B cell (primary cell): ENCODE results near the gene RTF2. TPM values are rescaled to one million over a fixed set of nuclear protein-coding genes. Genes with fewer than 3 reads are reported as not detected.

Experiments used
- ATAC-seq: fragments of 200-7000 bp; cut with Tn5 transposase; one replicate; pipeline ENCODE4 v1.10.0; 2021; ENCODE audit warnings: low read depth, mild to moderate bottlenecking, moderate number of reproducible peaks, moderate library complexity
- CTCF ChIA-PET: fragments of 350-600 bp; sonication (Branson Sonifier 250); formaldehyde crosslinking; loops from one replicate; lab custom pipeline; 2021; ENCODE audit warnings: antibody characterized with exemption, inconsistent platforms; lab: Charles Lee
- POLR2A ChIA-PET: fragments of 350-600 bp; sonication (Branson Sonifier 250); formaldehyde crosslinking; loops from one replicate; lab custom pipeline; 2021; ENCODE audit warnings: antibody characterized with exemption; lab: Charles Lee
- DNase-seq: peaks from one replicate; pipeline ENCODE4 v3.0.0; 2013
- H2AFZ ChIP-seq: 2 replicates; pipeline ENCODE4 v1.6.1; 2012; ENCODE audit warnings: mild to moderate bottlenecking, low read depth, low read length; ENCODE audit not compliant: insufficient read depth, poor library complexity, severe bottlenecking
- H3K27ac ChIP-seq, 2 donors: 1 replicate in 1 of 2; 2 replicates in 1 of 2; pipeline ENCODE4 v1.5.1; 2012 to 2013; ENCODE audit warnings: low read length in 2 of 2, mild to moderate bottlenecking in 2 of 2, moderate library complexity in 1 of 2
- H3K27me3 ChIP-seq, 4 experiments: fragments of 200-600 bp in 1 of 4; sonication (generic) in 1 of 4; replicated peaks in 1 of 4; 1 replicate in 2 of 4; 2 replicates in 2 of 4; pipeline versions ENCODE4 v1.6.1 to v1.7.0; 2013 to 2016; ENCODE audit warnings: low read length in 3 of 4, mild to moderate bottlenecking in 2 of 4, mixed read lengths in 1 of 4, moderate library complexity in 1 of 4; ENCODE audit not compliant: insufficient read depth in 4 of 4, control insufficient read depth in 3 of 4; ENCODE audit errors: control extremely low read depth in 1 of 4
- H3K36me3 ChIP-seq, 2 experiments: replicated peaks in 1 of 2; 1 replicate in 1 of 2; 2 replicates in 1 of 2; pipeline versions ENCODE4 v1.6.1 to v1.7.1; 2013; ENCODE audit warnings: low read length in 1 of 2; ENCODE audit not compliant: insufficient read depth in 2 of 2, control insufficient read depth in 1 of 2; ENCODE audit errors: control extremely low read depth in 1 of 2, extremely low read depth in 1 of 2
- H3K4me1 ChIP-seq, 2 donors: fragments of 200-600 bp in 1 of 2; sonication (generic) in 1 of 2; 1 replicate in 1 of 2; 2 replicates in 1 of 2; pipeline versions ENCODE4 v1.5.1 to v1.6.1; 2013 to 2017; ENCODE audit warnings: low read length in 2 of 2; ENCODE audit not compliant: control insufficient read depth in 2 of 2, insufficient read depth in 2 of 2
- H3K4me2 ChIP-seq: replicated peaks from 2 replicates; pipeline ENCODE3; 2012; ENCODE audit warnings: mild to moderate bottlenecking, low read depth, low read length; ENCODE audit not compliant: poor library complexity, severe bottlenecking
- H3K4me3 ChIP-seq, 5 experiments: fragments of 200-600 bp in 1 of 5; sonication (generic) in 1 of 5; 1 replicate in 3 of 5; 2 replicates in 2 of 5; pipeline versions ENCODE4 v1.5.1 to v1.7.0; 2011 to 2016; ENCODE audit warnings: low read length in 4 of 5, mild to moderate bottlenecking in 4 of 5, low read depth in 2 of 5, control low read depth in 1 of 5, moderate library complexity in 1 of 5; ENCODE audit not compliant: insufficient read depth in 1 of 5; ENCODE audit errors: control extremely low read depth in 1 of 5, extremely low read depth in 1 of 5
- H3K79me2 ChIP-seq: fragments of 200-600 bp; sonication (generic); one replicate; pipeline ENCODE4 v1.6.0; 2016; ENCODE audit warnings: low read length; ENCODE audit not compliant: control insufficient read depth, insufficient read depth
- H3K9ac ChIP-seq: fragments of 200-600 bp; sonication (generic); 2 replicates; pipeline ENCODE4 v1.6.1; 2017; ENCODE audit warnings: mild to moderate bottlenecking, low read length, moderate library complexity
- H3K9me3 ChIP-seq, 3 donors: one replicate each; pipeline versions ENCODE4 v1.6.1 to v1.7.1; 2013; ENCODE audit warnings: low read length in 2 of 3; ENCODE audit not compliant: control insufficient read depth in 2 of 3, insufficient read depth in 1 of 3; ENCODE audit errors: control extremely low read depth in 1 of 3
- H4K20me1 ChIP-seq: 2 replicates; pipeline ENCODE4 v1.6.0; 2012; ENCODE audit warnings: mild to moderate bottlenecking, low read length; ENCODE audit not compliant: insufficient read depth, control insufficient read depth, poor library complexity, severe bottlenecking
- H3K27ac Mint-ChIP-seq: one replicate; pipeline ENCODE4 v1.8.0; 2021; ENCODE audit warnings: mixed read lengths
- H3K27me3 Mint-ChIP-seq: one replicate; pipeline ENCODE4 v1.8.0; 2021; ENCODE audit warnings: mixed read lengths
- H3K4me1 Mint-ChIP-seq: one replicate; pipeline ENCODE4 v1.8.0; 2021; ENCODE audit warnings: mixed read lengths
- H3K4me3 Mint-ChIP-seq: one replicate; pipeline ENCODE4 v1.8.0; 2021; ENCODE audit warnings: mixed read lengths
- H3K9me3 Mint-ChIP-seq: one replicate; pipeline ENCODE4 v1.8.0; 2022; ENCODE audit warnings: mixed read lengths; ENCODE audit not compliant: insufficient read depth
- CTCF ChIP-seq: fragments of 200-600 bp; IDR thresholded peaks from one replicate; pipeline ENCODE4 v1.8.0; 2022; ENCODE audit warnings: antibody characterized with exemption, mild to moderate bottlenecking
- EZH2 ChIP-seq: IDR thresholded peaks from 2 replicates; pipeline ENCODE4 v1.6.1; 2012; ENCODE audit warnings: borderline replicate concordance, low read depth, mild to moderate bottlenecking, moderate library complexity, low read length; ENCODE audit not compliant: insufficient read depth, poor library complexity, severe bottlenecking
- WGBS: methylation state at CpG from one replicate; pipeline ENCODE4 v1.1.5; 2013; ENCODE audit warnings: missing lambda C conversion rate; ENCODE audit not compliant: insufficient coverage; 5-methylcytosine and 5-hydroxymethylcytosine counted together
- intact Hi-C: fragments of 100-400 bp; cut with micrococcal nuclease; formaldehyde crosslinking; loops from one replicate; pipeline ENCODE4 v1.10.0; 2022
- polyA plus RNA-seq: library from polyadenylated mRNA; depleted of rRNA; stranded (reverse); fragments of >200 nt; gene quantifications from 2 replicates; pipeline ENCODE4 v1.2.3, GENCODE V29; 2012
- total RNA-seq, 2 donors: library from RNA; stranded (reverse); fragments of 120-200 nt in 1 of 2; gene quantifications; 1 replicate in 1 of 2; 2 replicates in 1 of 2; pipeline versions ENCODE4 v1.2.3 to v1.2.4, GENCODE V29; 2013 to 2022

The RTF2 gene
- total and polyA plus RNA-seq, 2 donors (not counting 1 experiment from before 2014, with no cell fraction given), result 34.6 to 78.4 TPM

DNA sequence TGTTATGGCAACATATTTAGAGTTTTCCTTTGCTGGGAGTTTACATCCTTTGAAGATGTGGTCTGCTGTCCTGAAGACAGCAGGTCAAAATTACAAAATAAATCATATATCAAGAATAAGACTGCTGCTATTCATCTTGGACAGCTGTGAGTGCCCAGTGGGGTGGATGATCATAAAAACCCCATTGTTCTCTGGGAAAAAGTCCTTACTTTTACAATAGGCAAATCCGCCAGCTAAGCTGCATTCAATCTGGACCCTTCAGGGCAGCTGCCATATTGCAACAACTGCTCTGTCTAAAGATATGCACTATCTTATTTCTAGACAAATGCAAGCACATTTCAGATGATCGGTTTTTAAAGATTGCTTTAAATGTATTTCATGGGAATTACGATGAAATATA lies 37.0 kb upstream of the RTF2 start:
- ATAC-seq (no peak), DNase-seq (no peak)
- TF ChIP-seq CTCF, result no peak
- TF ChIP-seq EZH2, result no peak
- POLR2A ChIA-PET, result no interaction called here
- Histone ChIP-seq H3K9me3 (peaks cover 0 to 1% (median 0%) of the 10 kb centered on the region in 3 donors), H3K27me3 (peaks cover 0 to 6% (median 2%) of the 10 kb centered on the region in 4 experiments), H4K20me1 (no peaks in the 10 kb centered on the region), H3K27ac (no peak overlapping the region), H3K79me2 (no peaks in the 10 kb centered on the region), H3K4me1 (peaks cover 13 to 27% of the 10 kb centered on the region in 2 donors), H3K4me3 (no peak overlapping the region), H2AFZ (no peak overlapping the region), H3K36me3 (no peaks in the 10 kb centered on the region), H3K9ac (no peak overlapping the region), H3K4me2 (no peak overlapping the region)
- Mint-ChIP-seq H3K4me1 (peaks cover 33% of the 10 kb centered on the region), H3K4me3 (no peak overlapping the region), H3K27me3 (peaks cover 5% of the 10 kb centered on the region), H3K27ac (no peak overlapping the region), H3K9me3 (no peaks in the 10 kb centered on the region)
- intact Hi-C loops, result no loop called here
- 100% methylated on average over 1 of the region's 3 CpGs for WGBS
- CTCF ChIA-PET, result interaction anchor here (0.7 kb wide), 1 partner anchor 249 kb away, joined by 4 read pairs; no protein-coding TSS in a partner anchor

DNA sequence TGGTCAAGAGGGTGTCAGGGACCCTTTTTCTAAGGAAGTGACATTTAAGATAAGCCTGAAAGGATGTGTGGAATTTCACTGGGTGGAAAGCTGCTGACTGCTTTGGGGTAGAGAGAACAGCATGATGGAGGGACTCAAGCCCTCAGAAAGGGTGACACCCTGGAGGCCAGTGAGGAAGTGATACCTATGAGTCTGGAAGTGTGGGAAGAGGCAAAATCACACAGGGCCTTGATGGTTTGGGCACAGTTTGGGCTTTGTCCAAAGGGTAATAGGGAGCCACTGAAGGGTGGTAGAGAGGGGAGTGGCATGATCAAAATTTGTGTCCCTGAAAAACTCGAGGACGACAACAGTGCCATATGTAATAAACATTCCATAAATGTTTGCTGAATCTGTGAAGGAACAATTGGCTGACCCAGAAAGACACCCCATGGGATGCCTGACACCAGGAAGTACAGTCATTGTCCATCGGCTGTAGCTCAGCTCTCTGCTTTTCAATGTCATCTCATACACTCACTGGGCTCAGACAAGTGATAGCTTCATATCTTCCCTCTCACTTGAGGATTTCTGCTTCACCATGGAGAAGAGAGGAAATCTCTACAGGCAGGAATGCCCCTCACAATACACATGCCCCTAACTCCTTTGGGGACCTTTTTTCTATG lies 35.1 kb upstream of the RTF2 start:
- intact Hi-C loops, result no loop called here
- Histone ChIP-seq H3K9ac (no peak overlapping the region), H4K20me1 (no peaks in the 10 kb centered on the region), H3K27me3 (peaks cover 0 to 4% (median 2%) of the 10 kb centered on the region in 4 experiments), H3K9me3 (peaks cover 0 to 1% (median 0%) of the 10 kb centered on the region in 3 donors), H3K4me3 (no peak overlapping the region), H3K36me3 (no peaks in the 10 kb centered on the region), H3K79me2 (no peaks in the 10 kb centered on the region), H3K27ac (no peak overlapping the region), H2AFZ (no peak overlapping the region), H3K4me1 (peaks cover 13 to 23% of the 10 kb centered on the region in 2 donors), H3K4me2 (no peak overlapping the region)
- TF ChIP-seq EZH2, result no peak
- no peak for TF ChIP-seq CTCF
- no peak overlapping the region for H3K4me3 Mint-ChIP-seq
- H3K4me1 Mint-ChIP-seq, result peaks cover 29% of the 10 kb centered on the region
- H3K9me3 Mint-ChIP-seq, result no peaks in the 10 kb centered on the region
- ChIA-PET POLR2A (no interaction called here), CTCF (no interaction called here)
- H3K27ac Mint-ChIP-seq, result no peak overlapping the region
- WGBS, result 100% methylated on average over 1 of the region's 3 CpGs
- H3K27me3 Mint-ChIP-seq, result peaks cover 5% of the 10 kb centered on the region
- ATAC-seq (no peak), DNase-seq (no peak)
